D721Med (cell line): Measurements from ENCODE around the gene FOXC1.
A peak's percentile ranks its signal among the peaks of the same experiment; 100 is the strongest.

ENCODE experiments used
- DNase-seq: peaks from one replicate; pipeline ENCODE4 v3.0.0; 2011; ENCODE audit warnings: low spot score; ENCODE audit not compliant: insufficient read length
- FAIRE-seq: peaks from 2 replicates; lab custom pipeline; 2011; peaks lifted over from hg19 to GRCh38; lab: Jason Lieb, UNC
- TF ChIP-seq, protein P1 (sequence below): IDR thresholded peaks from 2 replicates; pipeline ENCODE4 v1.5.1; 2012; ENCODE audit warnings: mild to moderate bottlenecking, control low read depth; ENCODE audit not compliant: insufficient read depth; ENCODE audit errors: missing control alignments

Gene FOXC1

DNA sequence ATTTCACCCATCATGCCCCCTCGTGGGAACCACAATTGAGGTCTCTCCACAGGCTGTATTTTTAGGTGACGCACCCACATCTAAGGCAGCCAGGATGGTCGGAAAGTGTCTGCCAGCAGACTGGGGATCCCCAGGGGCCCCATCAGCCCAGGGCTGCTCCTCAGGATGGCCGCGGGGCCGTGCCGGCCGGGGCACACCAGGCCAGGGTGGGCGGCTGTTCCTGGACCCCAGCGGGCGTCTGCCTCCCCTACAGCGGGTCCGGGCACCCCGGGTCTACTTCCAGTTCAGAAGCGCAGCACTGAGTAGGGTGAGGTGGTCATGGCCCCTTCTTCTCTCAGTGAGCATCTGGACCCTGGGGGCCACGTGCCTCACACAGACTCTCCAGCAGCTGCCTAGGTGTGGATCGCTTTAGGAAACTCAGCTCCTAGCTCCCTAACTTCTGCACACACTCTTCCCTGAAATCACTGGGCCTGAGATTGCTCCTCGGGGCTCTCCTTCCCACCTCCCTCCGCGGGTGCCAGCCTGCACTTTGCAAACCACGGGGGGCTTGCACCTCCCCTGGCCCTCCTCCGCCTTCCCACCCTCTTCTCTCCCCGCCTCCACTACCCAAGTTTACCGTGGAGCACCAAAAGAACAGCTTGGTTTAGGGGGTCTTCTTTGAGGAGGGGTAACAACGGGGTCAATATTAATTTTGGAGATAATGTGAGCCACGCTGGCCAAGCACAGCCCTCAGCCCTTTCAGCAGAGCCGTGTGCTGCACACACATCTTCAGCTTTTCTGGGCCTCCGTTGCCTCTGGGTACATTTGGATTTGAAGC, 14.2 kb upstream of the FOXC1 start:
- DNase-seq (no peak), FAIRE-seq (no peak)
- TF ChIP-seq, protein P1, sequence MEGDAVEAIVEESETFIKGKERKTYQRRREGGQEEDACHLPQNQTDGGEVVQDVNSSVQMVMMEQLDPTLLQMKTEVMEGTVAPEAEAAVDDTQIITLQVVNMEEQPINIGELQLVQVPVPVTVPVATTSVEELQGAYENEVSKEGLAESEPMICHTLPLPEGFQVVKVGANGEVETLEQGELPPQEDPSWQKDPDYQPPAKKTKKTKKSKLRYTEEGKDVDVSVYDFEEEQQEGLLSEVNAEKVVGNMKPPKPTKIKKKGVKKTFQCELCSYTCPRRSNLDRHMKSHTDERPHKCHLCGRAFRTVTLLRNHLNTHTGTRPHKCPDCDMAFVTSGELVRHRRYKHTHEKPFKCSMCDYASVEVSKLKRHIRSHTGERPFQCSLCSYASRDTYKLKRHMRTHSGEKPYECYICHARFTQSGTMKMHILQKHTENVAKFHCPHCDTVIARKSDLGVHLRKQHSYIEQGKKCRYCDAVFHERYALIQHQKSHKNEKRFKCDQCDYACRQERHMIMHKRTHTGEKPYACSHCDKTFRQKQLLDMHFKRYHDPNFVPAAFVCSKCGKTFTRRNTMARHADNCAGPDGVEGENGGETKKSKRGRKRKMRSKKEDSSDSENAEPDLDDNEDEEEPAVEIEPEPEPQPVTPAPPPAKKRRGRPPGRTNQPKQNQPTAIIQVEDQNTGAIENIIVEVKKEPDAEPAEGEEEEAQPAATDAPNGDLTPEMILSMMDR, result no peak

DNA sequence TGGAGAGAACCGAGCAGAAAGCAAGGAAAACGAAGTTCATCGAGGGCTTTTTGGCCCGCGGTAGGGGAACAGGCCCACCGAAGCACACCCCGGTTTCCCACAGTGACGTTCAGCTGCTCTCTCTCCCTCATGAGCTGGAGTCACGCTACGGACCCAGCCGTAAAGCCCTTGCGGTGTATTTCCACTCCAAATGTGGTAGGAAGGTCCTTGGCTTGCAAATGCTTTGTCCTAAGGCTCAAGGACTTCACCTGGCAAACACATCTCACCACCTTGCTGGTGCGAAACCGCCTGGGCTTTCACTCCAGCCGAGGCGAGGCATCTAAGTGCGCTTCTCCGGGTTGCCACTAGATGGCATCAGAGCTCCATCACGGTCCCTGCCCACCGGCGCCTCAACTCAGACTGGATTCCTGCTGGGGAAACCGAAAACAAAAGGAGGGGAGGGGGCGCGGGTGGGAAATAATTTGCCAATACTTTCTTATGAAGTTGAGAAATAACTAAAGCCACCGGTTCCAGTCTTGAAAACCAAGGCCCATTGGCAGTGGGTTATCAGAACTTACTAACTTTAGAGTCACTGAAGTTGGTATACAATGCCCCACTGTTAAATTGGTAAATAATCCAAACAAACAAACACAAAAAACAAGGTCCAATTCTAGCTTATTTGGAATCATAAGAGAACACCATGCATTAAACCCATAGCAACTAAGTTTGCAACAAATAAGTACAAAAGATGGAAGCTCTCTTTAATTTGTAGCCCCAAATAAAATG, 13.4 kb upstream of the FOXC1 start:
- FAIRE-seq (no peak), DNase-seq (no peak)
- TF ChIP-seq, protein P1, result peak; percentile 96

DNA sequence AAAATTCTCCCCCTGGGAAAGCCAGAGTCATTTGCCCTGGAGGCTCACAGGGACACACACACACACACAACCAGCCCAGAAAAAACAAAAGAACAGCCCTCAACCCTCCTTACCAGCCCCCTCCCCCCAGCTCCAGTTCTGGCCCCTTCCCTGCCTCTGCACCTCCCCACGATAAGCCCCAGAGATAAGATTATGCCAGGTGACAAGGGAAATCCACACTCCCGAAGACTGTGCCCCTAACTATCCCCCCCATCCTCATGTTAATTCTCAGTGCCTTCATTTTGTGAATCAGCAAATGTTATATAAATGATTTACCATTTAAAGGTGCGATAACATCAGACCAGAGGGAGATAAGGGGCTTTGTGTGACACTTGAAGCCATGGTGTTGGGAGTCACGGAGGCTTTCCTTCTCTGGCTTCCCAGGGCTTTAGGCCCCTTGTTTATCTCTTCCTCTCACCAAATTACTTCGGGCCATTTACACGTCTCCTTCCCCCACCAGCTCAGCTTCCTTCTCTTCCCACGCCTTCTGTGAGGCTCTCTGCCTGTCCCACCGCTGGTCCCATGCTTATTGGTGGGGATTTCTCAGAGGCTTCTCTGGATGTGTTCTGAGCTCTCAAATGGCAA, 12.5 kb upstream of the FOXC1 start:
- no peak for FAIRE-seq
- TF ChIP-seq, protein P1, result no peak
- no peak for DNase-seq

DNA sequence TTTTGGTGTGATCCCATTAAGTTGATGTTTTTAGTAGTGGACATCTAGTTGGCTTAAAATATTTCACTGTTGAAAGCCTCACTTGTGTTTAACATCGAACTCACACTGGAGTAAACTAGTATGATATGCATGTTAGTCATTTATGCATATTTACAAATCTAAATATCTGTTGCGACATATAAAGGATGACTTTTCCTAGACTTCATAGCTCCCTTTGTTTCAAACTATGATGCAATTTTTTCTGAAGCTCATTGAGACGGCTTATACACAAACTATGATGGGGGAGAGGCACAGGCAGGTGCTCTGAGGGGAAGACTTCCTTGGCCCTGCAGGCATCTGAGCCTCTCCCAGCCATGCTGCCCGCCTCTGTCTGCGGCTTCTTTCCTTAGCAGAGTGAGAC, 11.8 kb upstream of the FOXC1 start:
- no peak for FAIRE-seq
- no peak for DNase-seq
- TF ChIP-seq, protein P1, result no peak

- TF ChIP-seq, protein P1, result no peak
- FAIRE-seq (no peak), DNase-seq (no peak)
Observed at GRCh38 chr6:1598433-1598832, 11.3 kb upstream of the FOXC1 start.

- TF ChIP-seq, protein P1, result no peak
- no peak for FAIRE-seq
- no peak for DNase-seq
Observed at GRCh38 chr6:1598886-1599285, 10.8 kb upstream of the FOXC1 start.

DNA sequence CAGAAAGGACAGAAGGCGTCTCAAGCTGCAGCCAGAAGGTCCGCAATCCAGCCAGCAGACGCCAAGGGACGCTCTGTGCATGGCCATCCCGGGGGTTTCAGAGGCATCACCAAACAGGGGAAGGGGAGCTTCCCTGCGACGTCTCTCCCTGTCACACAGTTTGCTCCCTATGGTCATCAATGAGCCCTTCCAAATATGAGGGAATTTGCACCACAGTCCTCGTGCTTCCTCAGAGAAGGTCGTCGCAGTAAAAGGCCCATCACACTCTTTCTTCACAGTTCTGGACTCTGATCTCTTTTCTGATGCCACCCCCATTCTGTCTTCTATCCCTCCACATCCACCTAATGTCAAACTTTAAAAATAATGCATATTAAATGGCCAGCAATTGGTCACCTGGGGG, 10.2 kb upstream of the FOXC1 start:
- FAIRE-seq, result no peak
- DNase-seq, result no peak
- TF ChIP-seq, protein P1, result no peak
